Astrocyte (in vitro differentiated cells and primary cell): ENCODE measurements around the gene UBE2J2. TPM values are rescaled to one million over a fixed set of nuclear protein-coding genes. Genes with fewer than 3 reads are reported as not detected.

Experiments
- DNase-seq: peaks from one replicate; pipeline ENCODE4 v3.0.0-alpha.2; 2010; ENCODE audit warnings: low read depth
- FAIRE-seq: peaks from 2 replicates; lab custom pipeline; 2011; peaks lifted over from hg19 to GRCh38; lab: Jason Lieb, UNC
- H2AFZ ChIP-seq: 2 replicates; pipeline ENCODE4 v1.6.0; 2012; ENCODE audit warnings: low read depth, low read length, inconsistent platforms
- H3K27ac ChIP-seq: 2 replicates; pipeline ENCODE4 v1.5.1; 2011; ENCODE audit warnings: low read depth, low read length, inconsistent platforms
- H3K27me3 ChIP-seq: 2 replicates; pipeline ENCODE4 v1.6.0; 2011; ENCODE audit warnings: low read length, inconsistent platforms; ENCODE audit not compliant: insufficient read depth
- H3K36me3 ChIP-seq: 2 replicates; pipeline ENCODE4 v1.5.1; 2011; ENCODE audit warnings: low read length, inconsistent platforms; ENCODE audit not compliant: insufficient read depth
- H3K4me1 ChIP-seq: 2 replicates; pipeline ENCODE4 v1.5.1; 2011; ENCODE audit warnings: low read length, inconsistent platforms; ENCODE audit not compliant: insufficient read depth
- H3K4me2 ChIP-seq: 2 replicates; pipeline ENCODE4 v1.6.0; 2012; ENCODE audit warnings: low read length, inconsistent platforms
- H3K4me3 ChIP-seq: 2 replicates; pipeline ENCODE4 v1.5.1; 2011; ENCODE audit warnings: low read depth, mild to moderate bottlenecking, low read length, inconsistent platforms; ENCODE audit not compliant: insufficient read depth
- H3K79me2 ChIP-seq: 2 replicates; pipeline ENCODE4 v1.6.0; 2012; ENCODE audit warnings: mild to moderate bottlenecking, low read length, inconsistent platforms; ENCODE audit not compliant: insufficient read depth
- H3K9ac ChIP-seq: 2 replicates; pipeline ENCODE4 v1.6.0; 2012; ENCODE audit warnings: mild to moderate bottlenecking, low read length, inconsistent platforms
- H3K9me3 ChIP-seq: 2 replicates; pipeline ENCODE4 v1.5.1; 2012; ENCODE audit warnings: low read depth, mild to moderate bottlenecking, low read length, inconsistent platforms; ENCODE audit not compliant: insufficient read depth
- H4K20me1 ChIP-seq: 2 replicates; pipeline ENCODE4 v1.6.0; 2012; ENCODE audit warnings: low read length, inconsistent platforms; ENCODE audit not compliant: insufficient read depth
- H3K27ac Mint-ChIP-seq: one replicate; pipeline ENCODE4 v1.8.0; 2021; ENCODE audit warnings: mild to moderate bottlenecking, mixed read lengths; ENCODE audit not compliant: unreplicated experiment
- H3K27me3 Mint-ChIP-seq: one replicate; pipeline ENCODE4 v1.8.0; 2021; ENCODE audit warnings: low read depth, mixed read lengths; ENCODE audit not compliant: unreplicated experiment
- H3K36me3 Mint-ChIP-seq: one replicate; pipeline ENCODE4 v1.8.0; 2021; ENCODE audit warnings: low read depth, mixed read lengths; ENCODE audit not compliant: unreplicated experiment
- H3K4me1 Mint-ChIP-seq: one replicate; pipeline ENCODE4 v1.8.0; 2021; ENCODE audit warnings: low read depth, mixed read lengths; ENCODE audit not compliant: unreplicated experiment
- H3K4me3 Mint-ChIP-seq: one replicate; pipeline ENCODE4 v1.8.0; 2021; ENCODE audit warnings: mild to moderate bottlenecking, moderate library complexity, mixed read lengths; ENCODE audit not compliant: unreplicated experiment
- H3K9me3 Mint-ChIP-seq: one replicate; pipeline ENCODE4 v1.8.0; 2021; ENCODE audit warnings: mild to moderate bottlenecking, mixed read lengths; ENCODE audit not compliant: unreplicated experiment
- CTCF ChIP-seq: IDR thresholded peaks from 2 replicates; pipeline ENCODE4 v1.5.1; 2011; ENCODE audit warnings: low read depth, mild to moderate bottlenecking, inconsistent platforms, low read length, moderate library complexity; ENCODE audit not compliant: insufficient read depth
- EZH2 ChIP-seq: IDR thresholded peaks from 2 replicates; pipeline ENCODE4 v1.6.1; 2012; ENCODE audit warnings: mild to moderate bottlenecking, low read length, inconsistent platforms; ENCODE audit not compliant: insufficient read depth
- total RNA-seq: library from RNA; stranded (reverse); gene quantifications from 2 replicates; pipeline ENCODE4 v1.2.1, GENCODE V29; 2021

UBE2J2 gene
- total RNA-seq, 1 donor from 2014 or later, result 67.4 TPM

- no peak for FAIRE-seq
- TF ChIP-seq CTCF (no peak), EZH2 (no peak)
- Histone ChIP-seq H3K27me3 (no peaks in the 10 kb centered on the region), H3K27ac (no peak overlapping the region), H3K9me3 (no peaks in the 10 kb centered on the region), H3K36me3 (no peaks in the 10 kb centered on the region), H3K9ac (no peak overlapping the region), H3K4me3 (no peak overlapping the region), H2AFZ (no peak overlapping the region), H3K79me2 (no peaks in the 10 kb centered on the region), H3K4me1 (no peaks in the 10 kb centered on the region), H3K4me2 (no peak overlapping the region), H4K20me1 (no peaks in the 10 kb centered on the region)
- no peak for DNase-seq
- Mint-ChIP-seq H3K27ac (no peak overlapping the region), H3K4me3 (no peak overlapping the region), H3K36me3 (no peaks in the 10 kb centered on the region), H3K9me3 (no peaks in the 10 kb centered on the region), H3K4me1 (no peaks in the 10 kb centered on the region), H3K27me3 (no peaks in the 10 kb centered on the region)
These were observed 32.6 kb downstream of the UBE2J2 start for GRCh38 chr1:1240822-1241587.

- Mint-ChIP-seq H3K9me3 (no peaks in the 10 kb centered on the region), H3K4me1 (no peaks in the 10 kb centered on the region), H3K27me3 (no peaks in the 10 kb centered on the region), H3K27ac (no peak overlapping the region), H3K36me3 (no peaks in the 10 kb centered on the region), H3K4me3 (no peak overlapping the region)
- H2AFZ ChIP-seq, result no peak overlapping the region
- H3K4me2 ChIP-seq, result no peak overlapping the region
- DNase-seq (no peak), FAIRE-seq (no peak)
- H4K20me1 ChIP-seq, result no peaks in the 10 kb centered on the region
- TF ChIP-seq EZH2, result no peak
- TF ChIP-seq CTCF, result no peak
- H3K36me3 ChIP-seq, result no peaks in the 10 kb centered on the region
- H3K79me2 ChIP-seq, result no peaks in the 10 kb centered on the region
- H3K27ac ChIP-seq, result no peak overlapping the region
- no peaks in the 10 kb centered on the region for H3K27me3 ChIP-seq
- H3K4me1 ChIP-seq, result no peaks in the 10 kb centered on the region
- no peak overlapping the region for H3K4me3 ChIP-seq
- no peaks in the 10 kb centered on the region for H3K9me3 ChIP-seq
- H3K9ac ChIP-seq, result no peak overlapping the region
These were observed 33.3 kb downstream of the UBE2J2 start for GRCh38 chr1:1240348-1240732.

- Histone ChIP-seq H3K9me3 (no peaks in the 10 kb centered on the region), H4K20me1 (peaks cover 5% of the 10 kb centered on the region), H3K79me2 (peaks cover 2% of the 10 kb centered on the region), H2AFZ (no peak overlapping the region), H3K4me3 (no peak overlapping the region), H3K4me1 (no peaks in the 10 kb centered on the region), H3K4me2 (no peak overlapping the region), H3K27me3 (no peaks in the 10 kb centered on the region), H3K9ac (no peak overlapping the region), H3K27ac (no peak overlapping the region), H3K36me3 (no peaks in the 10 kb centered on the region)
- no peak for FAIRE-seq
- Mint-ChIP-seq H3K36me3 (no peaks in the 10 kb centered on the region), H3K27ac (no peak overlapping the region), H3K4me1 (no peaks in the 10 kb centered on the region), H3K27me3 (no peaks in the 10 kb centered on the region), H3K4me3 (no peak overlapping the region), H3K9me3 (no peaks in the 10 kb centered on the region)
- no peak for DNase-seq
- TF ChIP-seq CTCF, result no peak
- TF ChIP-seq EZH2, result no peak
These were observed 33.9 kb downstream of the UBE2J2 start for GRCh38 chr1:1239614-1240347.
